Adrenal gland (tissue), 12 donors: ENCODE results near the gene HNRNPH3. TPM values are rescaled to one million over a fixed set of nuclear protein-coding genes. Genes with fewer than 3 reads are reported as not detected.

ENCODE experiments used
- DNase-seq, 7 donors: peaks; one replicate each; pipeline ENCODE4 v3.0.0-alpha.2; 2019 to 2020
- H3K27ac ChIP-seq, 5 donors: fragments of 200-600 bp; sonication (generic) in 4 of 5; 1 replicate in 3 of 5; 2 replicates in 2 of 5; pipeline versions ENCODE4 v1.5.1 to v1.8.0; 2016 to 2020; ENCODE audit warnings: mild to moderate bottlenecking in 1 of 5
- H3K27me3 ChIP-seq: fragments of 200-600 bp; 2 replicates; pipeline ENCODE4 v1.8.0; 2021
- H3K36me3 ChIP-seq, 2 donors: fragments of 200-600 bp; replicated peaks in 1 of 2; 1 replicate in 1 of 2; 2 replicates in 1 of 2; pipeline versions ENCODE4 v1.5.1 to v1.8.0; 2018 to 2022
- H3K4me1 ChIP-seq, 2 donors: fragments of 200-600 bp; replicated peaks in 1 of 2; 1 replicate in 1 of 2; 2 replicates in 1 of 2; pipeline versions ENCODE4 v1.5.1 to v1.8.0; 2018 to 2021
- H3K4me3 ChIP-seq, 4 donors: fragments of 200-600 bp; sonication (generic) in 3 of 4; one replicate each; pipeline ENCODE4 v1.5.1; 2016 to 2018
- H3K9me3 ChIP-seq, 3 donors: fragments of 200-600 bp; sonication (generic) in 1 of 3; replicated peaks in 1 of 3; 1 replicate in 2 of 3; 2 replicates in 1 of 3; pipeline versions ENCODE4 v1.5.1 to v1.8.0; 2016 to 2021
- POLR2A ChIP-seq, 2 donors: fragments of 450-650 bp; IDR thresholded peaks; one replicate each; pipeline ENCODE4 v1.6.1; 2017; ENCODE audit warnings: antibody characterized with exemption in 2 of 2, mild to moderate bottlenecking in 2 of 2, moderate library complexity in 1 of 2
- WGBS, 4 donors: extraction: QIAGEN DNeasy Blood & Tissue Kit in 2 of 4; methylation state at CpG; one replicate each; pipeline versions ENCODE4 v1.1.5 to v1.1.7; 2013 to 2017; 5-methylcytosine and 5-hydroxymethylcytosine counted together
- intact Hi-C, 2 donors: fragments of 100-400 bp; cut with DNase I; formaldehyde crosslinking; loops; one replicate each; pipeline versions ENCODE4 v1.14.1 to v1.15.0; 2022 to 2023
- polyA plus RNA-seq, 3 donors: library from polyadenylated mRNA; stranded (reverse); fragments of 200-250 nt in 2 of 3; fragments of 350-450 nt in 1 of 3; fragmentation: Illumina TruSeq in 1 of 3; extraction: RNeasy Lipid Tissue Mini Kit (QIAGEN cat#74804) in 1 of 3; gene quantifications; one replicate each; pipeline ENCODE4 v1.2.3, GENCODE V29; 2013 to 2014
- total RNA-seq, 9 donors: library from RNA; depleted of rRNA in 4 of 9; stranded (reverse); fragments of >200 nt in 4 of 9; fragments of 120-200 nt in 1 of 9; fragmentation: NEBNext Ultra II Directional in 1 of 9; extraction: Animal tissue kit (Norgen Biotek cat#: 25700) in 1 of 9; gene quantifications; one replicate each; pipeline versions ENCODE4 v1.1.0 to v1.2.4, GENCODE V29; 2013 to 2023
- TF ChIP-seq, protein P1 (sequence below), 6 experiments: fragments of 450-650 bp in 4 of 6; fragments of 200-600 bp in 2 of 6; sonication (generic) in 1 of 6; IDR thresholded peaks; 1 replicate in 5 of 6; 2 replicates in 1 of 6; pipeline versions ENCODE4 v1.5.1 to v1.8.0; 2016 to 2021; ENCODE audit warnings: antibody characterized with exemption in 6 of 6, mild to moderate bottlenecking in 2 of 6, moderate library complexity in 1 of 6
- donor health status: healthy with polysubstance abuse.
- donor health status: Bipolar disorder and iron deficiency.
- donor health status: DM: yes; HTN: yes; CAD: no.
- donor health status: DM: no; HTN: no; CAD: no.
- donor health status: DM: no; HTN: no; CAD: no.
- donor health status: DM: yes; HTN: yes; CAD: no.

The HNRNPH3 gene
- total and polyA plus RNA-seq, 12 donors, result 12.9 to 291 (median 80.8) TPM

DNA sequence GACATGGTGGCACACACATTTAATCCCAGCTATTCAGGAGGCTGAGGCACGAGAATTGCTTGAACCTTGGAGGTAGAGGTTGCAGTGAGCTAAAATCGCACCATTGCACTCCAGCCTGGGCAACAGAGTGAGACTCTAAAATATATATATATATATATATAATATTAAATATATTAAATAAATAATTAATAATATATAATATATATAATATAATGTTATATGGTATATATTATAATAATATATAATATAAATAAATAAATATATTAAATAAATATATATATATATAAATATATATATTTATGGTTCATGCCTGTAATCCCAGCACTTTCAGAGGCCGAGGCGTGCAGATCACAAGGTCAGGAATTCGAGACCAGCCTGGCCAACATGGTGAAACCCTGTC is 34.7 kb downstream of the HNRNPH3 start:
- WGBS, 4 donors, result 95 to 99% (median 97%) methylated on average over 5 of the region's 5 CpGs
- DNase-seq, result no peak
- TF ChIP-seq POLR2A (IDR thresholded peaks at IDR 0.05), result no peak
- TF ChIP-seq, protein P1, sequence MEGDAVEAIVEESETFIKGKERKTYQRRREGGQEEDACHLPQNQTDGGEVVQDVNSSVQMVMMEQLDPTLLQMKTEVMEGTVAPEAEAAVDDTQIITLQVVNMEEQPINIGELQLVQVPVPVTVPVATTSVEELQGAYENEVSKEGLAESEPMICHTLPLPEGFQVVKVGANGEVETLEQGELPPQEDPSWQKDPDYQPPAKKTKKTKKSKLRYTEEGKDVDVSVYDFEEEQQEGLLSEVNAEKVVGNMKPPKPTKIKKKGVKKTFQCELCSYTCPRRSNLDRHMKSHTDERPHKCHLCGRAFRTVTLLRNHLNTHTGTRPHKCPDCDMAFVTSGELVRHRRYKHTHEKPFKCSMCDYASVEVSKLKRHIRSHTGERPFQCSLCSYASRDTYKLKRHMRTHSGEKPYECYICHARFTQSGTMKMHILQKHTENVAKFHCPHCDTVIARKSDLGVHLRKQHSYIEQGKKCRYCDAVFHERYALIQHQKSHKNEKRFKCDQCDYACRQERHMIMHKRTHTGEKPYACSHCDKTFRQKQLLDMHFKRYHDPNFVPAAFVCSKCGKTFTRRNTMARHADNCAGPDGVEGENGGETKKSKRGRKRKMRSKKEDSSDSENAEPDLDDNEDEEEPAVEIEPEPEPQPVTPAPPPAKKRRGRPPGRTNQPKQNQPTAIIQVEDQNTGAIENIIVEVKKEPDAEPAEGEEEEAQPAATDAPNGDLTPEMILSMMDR (IDR thresholded peaks at IDR 0.05), result no peak
- no peak overlapping the region for H3K27ac ChIP-seq
- no peaks in the 10 kb centered on the region for H3K4me1 ChIP-seq
- H3K36me3 ChIP-seq, result peaks cover 0 to 29% of the 10 kb centered on the region in 2 donors
- H3K27me3 ChIP-seq, result no peaks in the 10 kb centered on the region
- peaks cover 0 to 3% (median 0%) of the 10 kb centered on the region in 3 donors for H3K9me3 ChIP-seq
- intact Hi-C loops, result loop anchor here in 1 of 2 donors (10.0 kb wide), 1 partner anchor 382 kb away; no protein-coding TSS in a partner anchor
- H3K4me3 ChIP-seq, result no peak overlapping the region

DNA sequence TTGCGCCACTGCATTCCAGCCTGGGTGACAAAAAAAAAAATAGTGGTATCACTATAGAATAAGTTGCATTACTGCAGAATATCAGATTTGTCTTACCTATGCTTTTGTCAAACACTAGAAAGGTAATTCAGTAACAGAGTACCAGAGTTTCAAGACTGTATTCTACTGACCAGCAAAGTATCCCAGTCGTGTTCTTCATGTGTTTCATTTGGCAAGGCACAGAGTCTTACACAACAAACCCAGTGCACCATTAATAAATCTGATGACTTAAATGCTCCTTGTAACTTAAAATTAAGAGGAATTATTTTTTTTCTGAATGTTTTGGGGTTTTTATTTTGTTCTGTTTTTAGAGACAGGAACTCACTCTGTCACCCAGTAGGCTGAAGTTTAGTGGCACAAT is 35.3 kb downstream of the HNRNPH3 start:
- Histone ChIP-seq H3K4me3 (no peak overlapping the region), H3K9me3 (peaks cover 0 to 9% (median 0%) of the 10 kb centered on the region in 3 donors), H3K27me3 (no peaks in the 10 kb centered on the region), H3K27ac (no peak overlapping the region), H3K36me3 (peaks cover 0 to 24% of the 10 kb centered on the region in 2 donors), H3K4me1 (no peaks in the 10 kb centered on the region)
- intact Hi-C loops, result loop anchor here in 1 of 2 donors (10.0 kb wide), 1 partner anchor 382 kb away; no protein-coding TSS in a partner anchor
- DNase-seq, result no peak
- no peak for TF ChIP-seq POLR2A (IDR thresholded peaks at IDR 0.05)
- TF ChIP-seq, protein P1 (IDR thresholded peaks at IDR 0.05), result no peak
- 71 to 78% (median 78%) methylated on average over 2 of the region's 2 CpGs for WGBS, 4 donors

DNA sequence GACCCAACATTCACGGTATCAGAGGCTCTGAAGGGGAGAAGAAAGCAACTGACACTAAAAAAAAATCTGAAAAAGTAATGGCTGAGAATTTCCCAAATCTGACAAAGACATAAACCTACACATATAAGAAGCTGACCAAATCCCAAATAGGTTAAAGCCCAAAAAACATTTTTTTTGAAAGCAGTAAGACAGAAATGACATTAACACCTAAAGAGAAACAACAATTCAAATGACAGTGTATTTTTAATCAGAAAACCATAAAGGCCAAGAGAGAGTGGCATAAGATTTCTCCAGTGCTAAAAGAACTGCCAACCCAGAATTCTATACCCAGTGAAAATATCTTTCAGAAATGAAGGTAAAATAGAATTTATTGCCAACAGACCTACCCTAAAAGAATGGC is 39.7 kb downstream of the HNRNPH3 start:
- Histone ChIP-seq H3K4me1 (no peaks in the 10 kb centered on the region), H3K4me3 (no peak overlapping the region), H3K27ac (no peak overlapping the region), H3K27me3 (no peaks in the 10 kb centered on the region), H3K36me3 (no peaks in the 10 kb centered on the region), H3K9me3 (peaks cover 0 to 10% (median 0%) of the 10 kb centered on the region in 3 donors)
- TF ChIP-seq, protein P1 (IDR thresholded peaks at IDR 0.05), result no peak
- no peak for TF ChIP-seq POLR2A (IDR thresholded peaks at IDR 0.05)
- no peak for DNase-seq
- intact Hi-C loops, result no loop called here
- WGBS, 4 donors, result 93 to 100% (median 98%) methylated on average over 1 of the region's 1 CpG

DNA sequence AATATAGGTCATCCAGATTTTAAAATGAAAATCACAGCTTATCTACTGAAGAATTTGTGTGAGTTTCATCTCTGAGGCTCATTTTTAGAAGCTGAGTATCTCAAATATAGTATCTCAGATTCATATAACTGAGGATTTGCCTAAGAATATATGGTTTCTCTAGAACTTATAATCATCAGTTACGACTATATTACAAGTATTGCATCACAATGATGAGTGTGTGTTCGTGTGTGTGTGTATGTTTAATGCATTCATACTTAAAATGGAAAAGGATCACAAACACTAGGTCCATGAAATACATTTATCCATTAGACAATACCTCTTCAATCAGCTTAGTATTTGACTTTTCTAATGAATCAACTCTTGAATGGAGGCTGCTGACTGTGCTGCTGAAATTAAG is 53.9 kb downstream of the HNRNPH3 start:
- DNase-seq, result no peak
- H3K36me3 ChIP-seq, result peaks cover 0 to 75% of the 10 kb centered on the region in 2 donors
- H3K4me3 ChIP-seq, result no peak overlapping the region
- 83 to 98% (median 89%) methylated on average over 2 of the region's 2 CpGs for WGBS, 4 donors
- H3K9me3 ChIP-seq, result no peaks in the 10 kb centered on the region
- H3K27ac ChIP-seq, result no peak overlapping the region
- no peak for TF ChIP-seq POLR2A (IDR thresholded peaks at IDR 0.05)
- TF ChIP-seq, protein P1 (IDR thresholded peaks at IDR 0.05), result no peak
- no peaks in the 10 kb centered on the region for H3K27me3 ChIP-seq
- H3K4me1 ChIP-seq, result no peaks in the 10 kb centered on the region
- intact Hi-C loops, result no loop called here

Other genes with a start within 250 kb of the HNRNPH3 start
- gene MYPN, start 222.6 kb upstream of the HNRNPH3 start, total RNA-seq, result 1 to 10 TPM in 1 of 9 donors, under 1 TPM in 6, not detected in 2; 0.10 to 1.9 (median 0.29) TPM
- gene MYPN, start 222.6 kb upstream of the HNRNPH3 start, polyA plus RNA-seq, result under 1 TPM; 0.24 to 0.79 (median 0.34) TPM
- gene ATOH7, start 100.0 kb upstream of the HNRNPH3 start, total RNA-seq, result under 1 TPM in 4 of 9 donors, not detected in 5; 0.14 to 0.34 (median 0.23) TPM
- under 1 TPM in 2 of 3 donors, not detected in 1; 0.48 to 0.71 TPM for gene ATOH7, start 100.0 kb upstream of the HNRNPH3 start, polyA plus RNA-seq
- gene PBLD, start 864 bp downstream of the HNRNPH3 start, total RNA-seq, result 10 to 100 TPM; 11.6 to 32.9 (median 18.7) TPM
- gene PBLD, start 864 bp downstream of the HNRNPH3 start, polyA plus RNA-seq, result 10 to 100 TPM in 1 of 3 donors, 1 to 10 TPM in 2; 6.8 to 20.0 (median 7.7) TPM
- 10 to 100 TPM in 8 of 9 donors, 1 to 10 TPM in 1; 6.5 to 26.0 (median 17.0) TPM for gene RUFY2, start 75.2 kb downstream of the HNRNPH3 start, total RNA-seq
- 10 to 100 TPM in 2 of 3 donors, 1 to 10 TPM in 1; 7.0 to 14.4 (median 11.4) TPM for gene RUFY2, start 75.2 kb downstream of the HNRNPH3 start, polyA plus RNA-seq
- 1 to 10 TPM in 7 of 9 donors, under 1 TPM in 2; 0.55 to 8.4 (median 1.7) TPM for gene DNA2, start 139.9 kb downstream of the HNRNPH3 start, total RNA-seq
- 1 to 10 TPM in 2 of 3 donors, under 1 TPM in 1; 0.64 to 1.8 (median 1.4) TPM for gene DNA2, start 139.9 kb downstream of the HNRNPH3 start, polyA plus RNA-seq
- 100 to 1,000 TPM in 1 of 9 donors, 10 to 100 TPM in 6, 1 to 10 TPM in 2; 6.3 to 177 (median 19.7) TPM for gene SLC25A16, start 195.5 kb downstream of the HNRNPH3 start, total RNA-seq
- 10 to 100 TPM; 14.5 to 31.7 (median 14.7) TPM for gene SLC25A16, start 195.5 kb downstream of the HNRNPH3 start, polyA plus RNA-seq
- 10 to 100 TPM in 1 of 9 donors, 1 to 10 TPM in 7, under 1 TPM in 1; 0.91 to 10.0 (median 1.7) TPM for gene TET1, start 228.3 kb downstream of the HNRNPH3 start, total RNA-seq
- gene TET1, start 228.3 kb downstream of the HNRNPH3 start, polyA plus RNA-seq, result under 1 TPM; 0.07 to 0.75 (median 0.24) TPM